HUES6 (cell line): ENCODE measurements around the gene PCGF5.
"Not testable (repeated sequence)": the region's sequence is repeated elsewhere in the genome, so short reads cannot be mapped to it uniquely, and the experiment has no call there.

Experiments
- H3K27ac ChIP-seq: 2 replicates; pipeline ENCODE4 v1.7.0; 2013; ENCODE audit warnings: low read depth, mild to moderate bottlenecking, low read length, inconsistent platforms
- H3K27me3 ChIP-seq: 2 replicates; pipeline ENCODE4 v1.6.1; 2013; ENCODE audit warnings: low read length; ENCODE audit not compliant: control insufficient read depth, insufficient read depth
- H3K36me3 ChIP-seq: 2 replicates; pipeline ENCODE4 v1.6.1; 2013; ENCODE audit warnings: low read length; ENCODE audit not compliant: control insufficient read depth, insufficient read depth
- H3K4me1 ChIP-seq: 2 replicates; pipeline ENCODE4 v1.6.1; 2013; ENCODE audit warnings: low read length; ENCODE audit not compliant: control insufficient read depth, insufficient read depth
- H3K4me3 ChIP-seq: 2 replicates; pipeline ENCODE4 v1.5.1; 2013; ENCODE audit warnings: low read depth, low read length
- H3K9ac ChIP-seq: one replicate; pipeline ENCODE4 v1.6.1; 2013; ENCODE audit warnings: mild to moderate bottlenecking, low read length
- H3K9me3 ChIP-seq: 2 replicates; pipeline ENCODE4 v1.6.1; 2013; ENCODE audit warnings: low read depth, low read length; ENCODE audit not compliant: control insufficient read depth, insufficient read depth

Gene PCGF5

DNA sequence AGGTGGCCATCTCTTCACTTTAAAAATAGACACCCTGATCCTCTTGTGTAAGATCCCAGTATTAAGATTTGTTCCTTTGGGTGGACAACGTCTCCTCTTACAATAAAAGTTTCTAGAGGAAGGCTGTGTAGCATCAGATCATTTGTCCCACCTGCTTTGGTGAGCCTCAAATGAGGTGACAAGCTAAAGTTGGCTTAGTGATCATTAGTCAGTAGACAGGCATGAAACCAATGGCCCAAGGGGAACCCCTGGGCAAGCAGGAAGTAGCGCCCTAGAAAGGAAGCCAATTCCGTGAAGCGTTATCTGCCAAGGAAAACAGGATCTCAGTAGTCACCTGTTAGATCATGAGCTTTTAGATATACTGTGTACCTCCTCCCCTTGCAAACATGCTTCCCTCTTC, 66.8 kb downstream of the PCGF5 start:
- Histone ChIP-seq H3K4me1 (peaks cover 23% of the 10 kb centered on the region), H3K9me3 (no peaks in the 10 kb centered on the region), H3K9ac (no peak overlapping the region), H3K27me3 (peaks cover 17% of the 10 kb centered on the region), H3K36me3 (no peaks in the 10 kb centered on the region), H3K4me3 (no peak overlapping the region), H3K27ac (no peak overlapping the region)

DNA sequence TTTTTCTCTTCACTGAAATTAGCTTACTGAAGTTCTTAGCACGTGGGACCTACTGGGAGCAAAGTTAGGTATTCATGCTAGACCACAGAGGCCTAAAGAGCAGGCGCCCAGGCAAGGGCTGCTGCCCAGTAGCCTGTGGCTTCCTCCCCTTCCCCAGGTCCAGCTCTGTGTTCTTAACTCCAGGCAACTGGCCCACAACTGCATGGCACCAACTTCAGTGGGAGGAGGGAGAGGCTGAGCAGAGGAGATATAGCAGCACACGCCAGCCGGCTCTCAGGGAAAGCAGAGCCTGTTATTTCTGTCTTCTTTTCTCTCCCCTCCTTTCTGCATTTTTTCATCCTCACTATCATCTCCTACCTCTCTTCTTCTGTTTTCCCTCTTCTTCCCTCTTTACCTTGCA, 67.4 kb downstream of the PCGF5 start:
- Histone ChIP-seq H3K4me3 (no peak overlapping the region), H3K36me3 (no peaks in the 10 kb centered on the region), H3K4me1 (peaks cover 23% of the 10 kb centered on the region), H3K9ac (no peak overlapping the region), H3K9me3 (no peaks in the 10 kb centered on the region), H3K27ac (no peak overlapping the region), H3K27me3 (peaks cover 17% of the 10 kb centered on the region)

DNA sequence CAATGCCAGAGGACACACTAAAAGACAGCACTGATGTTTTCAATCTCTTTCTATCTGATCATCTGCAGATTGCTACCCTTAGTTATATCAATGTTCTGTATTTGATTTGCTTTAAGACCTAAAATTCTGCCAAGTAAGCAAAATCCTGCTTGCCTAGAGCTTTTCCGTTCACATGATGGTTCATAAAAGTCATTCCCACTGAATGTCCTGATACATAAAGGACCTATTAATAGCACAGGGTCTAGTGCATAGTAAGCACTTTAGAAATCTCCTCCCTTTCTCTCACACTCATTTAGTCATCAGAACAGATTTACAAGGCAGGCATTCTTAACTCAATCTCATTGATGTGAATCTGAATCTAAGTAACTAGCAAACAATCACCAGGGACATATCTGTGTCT, 68.8 kb downstream of the PCGF5 start:
- no peak overlapping the region for H3K27ac ChIP-seq
- no peak overlapping the region for H3K9ac ChIP-seq
- H3K4me1 ChIP-seq, result peaks cover 22% of the 10 kb centered on the region
- H3K4me3 ChIP-seq, result no peak overlapping the region
- peaks cover 17% of the 10 kb centered on the region for H3K27me3 ChIP-seq
- H3K9me3 ChIP-seq, result no peaks in the 10 kb centered on the region
- no peaks in the 10 kb centered on the region for H3K36me3 ChIP-seq

DNA sequence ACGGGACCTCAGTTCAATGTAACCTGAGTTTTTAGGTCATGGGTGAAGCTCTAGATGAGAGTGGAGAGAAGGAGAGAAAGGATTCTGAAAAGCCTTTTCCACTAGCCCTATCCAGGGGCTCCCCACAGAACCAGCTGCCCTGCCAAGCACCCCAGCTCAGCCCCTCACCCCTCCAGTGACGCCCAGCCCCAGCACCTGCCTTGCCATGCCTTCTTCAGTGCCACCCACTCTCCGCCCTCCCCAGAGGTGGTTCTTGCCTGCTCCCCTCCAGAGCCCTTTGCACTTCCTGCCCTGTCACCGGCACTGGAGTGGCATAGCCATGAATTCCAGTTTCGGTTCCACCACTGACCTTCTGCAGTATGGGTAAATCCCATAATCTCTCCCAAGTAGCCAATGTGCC, 70.1 kb downstream of the PCGF5 start:
- Histone ChIP-seq H3K9ac (no peak overlapping the region), H3K27ac (no peak overlapping the region), H3K27me3 (peaks cover 8% of the 10 kb centered on the region), H3K9me3 (no peaks in the 10 kb centered on the region), H3K4me1 (peaks cover 9% of the 10 kb centered on the region), H3K4me3 (no peak overlapping the region), H3K36me3 (no peaks in the 10 kb centered on the region)

DNA sequence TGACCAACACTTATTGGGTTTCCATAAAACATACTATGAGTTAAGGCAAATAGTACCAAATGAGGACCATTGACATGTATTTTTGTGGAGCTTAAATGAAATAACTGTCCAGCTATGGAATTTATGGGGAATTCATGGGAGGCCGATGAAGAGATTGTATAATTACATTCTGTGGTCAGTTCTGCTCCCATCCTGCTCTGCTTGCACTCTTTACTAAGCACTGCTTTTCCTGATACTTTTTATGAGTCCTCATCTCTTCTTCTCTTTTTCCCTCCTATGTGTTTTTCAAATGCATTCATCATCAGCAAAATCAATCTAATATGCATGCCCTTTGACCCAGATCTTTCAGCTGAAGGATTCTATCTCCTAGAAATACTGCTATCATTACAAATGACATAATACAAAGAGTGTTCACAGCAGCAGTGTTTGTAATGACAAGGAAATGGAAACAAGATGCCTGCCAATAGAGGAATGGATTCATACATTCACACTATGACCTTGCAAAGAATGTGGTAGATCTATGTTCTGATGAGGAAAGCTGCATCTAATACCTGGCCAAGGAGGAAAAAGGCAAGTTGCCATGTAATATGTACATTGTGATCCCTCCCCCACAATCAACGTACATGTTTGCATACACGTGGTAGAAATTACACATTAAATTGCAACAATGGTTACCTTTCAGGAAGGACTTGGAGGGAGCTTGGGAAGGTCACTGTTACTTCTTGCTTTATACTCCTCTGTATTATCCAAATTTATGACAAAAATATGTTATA, 73.9 kb downstream of the PCGF5 start:
- Histone ChIP-seq H3K4me3 (no peak overlapping the region), H3K36me3 (no peaks in the 10 kb centered on the region), H3K4me1 (peaks cover 12% of the 10 kb centered on the region), H3K9ac (no peak overlapping the region), H3K9me3 (no peaks in the 10 kb centered on the region), H3K27ac (no peak overlapping the region), H3K27me3 (no peaks in the 10 kb centered on the region; the same call in 1 of the 2 replicates)

DNA sequence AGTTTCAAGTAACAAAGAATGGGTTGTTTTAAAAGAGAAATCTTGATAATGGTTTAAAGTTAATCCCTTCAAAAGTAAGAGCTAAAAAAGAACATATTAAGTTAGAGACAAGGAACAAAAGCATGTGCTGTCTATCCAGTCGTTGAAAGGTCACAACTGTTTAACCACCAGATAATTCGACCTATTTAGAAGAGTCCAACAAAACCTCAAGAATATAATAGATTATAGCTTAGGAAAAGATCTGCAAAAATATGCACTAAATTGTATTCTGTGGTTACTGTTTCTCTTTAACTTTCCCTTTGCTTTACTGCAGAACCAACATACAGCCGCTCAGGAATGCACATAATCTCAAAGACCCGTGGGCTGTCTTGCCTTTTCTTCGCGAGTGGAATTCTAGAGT, 74.9 kb downstream of the PCGF5 start:
- Histone ChIP-seq H3K36me3 (no peaks in the 10 kb centered on the region), H3K27me3 (no peaks in the 10 kb centered on the region; the same call in 1 of the 2 replicates), H3K27ac (no peak overlapping the region), H3K9me3 (no peaks in the 10 kb centered on the region), H3K4me1 (peaks cover 12% of the 10 kb centered on the region), H3K4me3 (no peak overlapping the region), H3K9ac (no peak overlapping the region)

DNA sequence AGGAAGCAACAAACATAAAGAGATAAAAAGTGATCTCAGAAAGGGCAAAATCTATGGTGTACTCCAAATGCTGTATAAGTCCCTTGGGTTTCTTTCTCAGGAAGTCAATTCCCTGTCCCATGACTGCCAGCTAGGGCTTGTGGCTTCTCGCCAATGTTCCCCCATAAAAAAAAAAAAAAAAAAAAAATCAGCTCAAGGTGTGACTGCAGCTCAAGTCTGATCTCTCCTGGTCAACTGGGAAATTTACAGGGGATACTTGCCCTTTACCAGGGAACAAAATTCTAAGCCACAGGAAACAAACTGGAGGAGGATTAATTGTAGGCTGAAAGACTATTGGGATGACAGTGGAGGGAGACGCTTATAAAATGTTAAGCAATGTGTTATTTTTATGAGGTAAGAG, 76.0 kb downstream of the PCGF5 start:
- H3K9me3 ChIP-seq, result no peaks in the 10 kb centered on the region
- peaks cover 12% of the 10 kb centered on the region for H3K4me1 ChIP-seq
- H3K27ac ChIP-seq, result no peak overlapping the region
- no peaks in the 10 kb centered on the region; the same call in 1 of the 2 replicates for H3K27me3 ChIP-seq
- H3K36me3 ChIP-seq, result no peaks in the 10 kb centered on the region
- H3K9ac ChIP-seq, result no peak overlapping the region
- no peak overlapping the region for H3K4me3 ChIP-seq

DNA sequence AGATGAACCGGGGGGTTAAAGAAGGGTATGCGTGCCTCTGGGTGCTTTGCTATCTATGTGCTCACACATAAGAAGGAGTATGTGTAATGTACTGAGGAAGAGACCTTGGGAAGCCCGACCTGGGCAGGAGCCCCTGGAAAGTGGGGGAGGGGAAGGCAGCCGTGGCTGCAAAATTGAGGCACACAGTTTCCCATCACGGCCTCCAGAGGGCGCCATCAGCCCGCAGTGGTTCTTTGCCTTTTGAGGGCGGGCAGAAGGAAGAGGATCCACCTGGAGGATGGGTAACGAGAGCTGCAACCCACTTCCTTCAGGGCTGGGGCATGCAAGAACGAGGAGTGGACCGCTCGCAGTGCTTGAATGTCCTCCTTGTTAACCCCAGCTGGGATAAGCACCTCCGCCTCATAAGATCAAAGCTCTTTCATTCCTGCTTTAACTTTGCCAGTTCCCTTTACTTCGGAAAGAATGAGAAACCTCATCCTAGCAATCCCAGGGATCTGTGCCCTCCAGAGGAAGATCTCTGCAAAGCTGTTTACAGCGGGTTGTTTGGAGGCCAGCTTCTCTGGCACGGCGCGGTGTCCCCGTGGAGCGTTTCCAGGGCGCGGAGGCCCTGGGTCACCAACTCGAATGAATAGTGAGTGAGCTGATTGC, 77.9 kb downstream of the PCGF5 start:
- Histone ChIP-seq H3K4me1 (peaks cover 12% of the 10 kb centered on the region), H3K27me3 (no peaks in the 10 kb centered on the region), H3K36me3 (no peaks in the 10 kb centered on the region), H3K9me3 (no peaks in the 10 kb centered on the region), H3K9ac (no peak overlapping the region), H3K27ac (no peak overlapping the region), H3K4me3 (peak overlapping the region; percentile 52)

DNA sequence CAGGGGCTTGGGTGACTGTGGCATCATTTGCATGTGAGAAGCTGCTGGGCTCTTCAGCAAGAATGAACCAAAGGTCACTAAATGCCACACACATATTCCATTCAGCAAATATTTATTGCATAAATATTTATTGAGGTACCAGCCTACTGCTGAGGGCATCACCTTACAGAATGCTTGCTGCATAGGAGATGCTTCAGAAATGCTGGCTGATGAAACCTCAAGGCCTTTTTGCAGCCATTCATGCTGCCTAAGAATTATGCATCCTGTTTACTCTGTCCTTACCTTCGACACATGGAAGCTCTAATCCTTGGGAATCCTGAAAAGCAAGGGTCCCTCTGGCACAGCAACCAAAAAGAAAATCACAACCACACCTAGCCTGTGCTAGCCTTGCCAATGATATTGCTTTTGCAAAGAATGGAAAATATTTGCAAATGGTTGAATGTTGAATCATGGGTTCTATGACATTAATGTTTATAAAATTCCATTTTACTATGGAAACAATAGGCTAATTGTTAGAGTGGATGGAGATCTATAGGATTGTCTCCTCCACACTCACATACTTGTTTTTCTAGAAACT, 79.6 kb downstream of the PCGF5 start:
- Histone ChIP-seq H3K27me3 (no peaks in the 10 kb centered on the region), H3K4me3 (no peak overlapping the region), H3K4me1 (peaks cover 12% of the 10 kb centered on the region), H3K36me3 (no peaks in the 10 kb centered on the region), H3K27ac (no peak overlapping the region), H3K9ac (no peak overlapping the region), H3K9me3 (no peaks in the 10 kb centered on the region)

DNA sequence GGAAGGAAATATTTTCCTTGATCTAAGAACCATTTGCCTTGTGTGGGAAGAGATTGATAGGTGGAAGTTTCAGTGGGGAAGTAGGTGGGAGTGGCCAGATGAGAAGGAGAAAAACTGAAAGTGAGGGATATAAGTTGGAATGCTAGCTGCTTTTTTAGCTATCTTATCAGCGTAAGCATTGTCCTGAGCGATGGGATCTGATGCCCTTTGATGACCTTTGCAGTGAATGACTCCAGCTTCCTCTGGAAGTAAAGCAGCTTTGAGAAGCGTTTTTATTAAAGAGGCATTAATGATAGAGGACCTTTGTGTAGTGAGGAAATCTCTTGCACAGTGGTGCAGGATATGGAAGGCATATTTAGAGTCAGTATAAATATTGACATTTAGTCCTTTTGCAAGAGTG, 82.5 kb downstream of the PCGF5 start:
- H3K4me3 ChIP-seq, H3K9me3 ChIP-seq, H3K36me3 ChIP-seq, H3K4me1 ChIP-seq, H3K9ac ChIP-seq, H3K27ac ChIP-seq, H3K27me3 ChIP-seq: not testable (repeated sequence)

DNA sequence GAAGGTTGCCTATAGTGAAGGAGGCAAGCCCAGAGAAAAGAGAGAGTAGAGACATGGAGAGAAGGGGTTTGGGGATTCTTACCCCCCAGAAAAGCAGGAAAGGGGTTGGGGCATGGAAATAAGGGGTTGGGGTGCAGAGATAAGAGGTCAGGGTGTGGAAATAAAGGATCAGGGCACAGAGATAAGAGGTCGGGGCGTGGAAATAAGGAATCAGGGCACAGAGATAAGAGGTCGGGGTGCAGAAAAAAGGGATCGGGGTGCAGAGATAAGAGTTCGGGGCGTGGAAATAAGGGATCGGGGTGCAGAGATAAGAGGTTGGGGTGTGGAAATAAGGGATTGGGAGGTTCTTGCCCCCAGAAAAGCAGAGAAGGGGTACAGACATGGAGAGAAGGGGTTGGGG, 85.5 kb downstream of the PCGF5 start:
- H3K9ac ChIP-seq, result not testable (repeated sequence)

More for the DNA sequence above, 85.5 kb downstream of the PCGF5 start:
- H3K4me1 ChIP-seq, H3K36me3 ChIP-seq, H3K27ac ChIP-seq, H3K27me3 ChIP-seq, H3K9me3 ChIP-seq, H3K4me3 ChIP-seq: not testable (repeated sequence)
